ENCODE results near the gene STRBP. TPM values are rescaled to one million over a fixed set of nuclear protein-coding genes. Genes with fewer than 3 reads are reported as not detected.
"Not testable (repeated sequence)": the region's sequence is repeated elsewhere in the genome, so short reads cannot be mapped to it uniquely, and the experiment has no call there.

The STRBP gene
- total RNA-seq, 1 experiment from 2014 or later = 40.5 TPM

DNA sequence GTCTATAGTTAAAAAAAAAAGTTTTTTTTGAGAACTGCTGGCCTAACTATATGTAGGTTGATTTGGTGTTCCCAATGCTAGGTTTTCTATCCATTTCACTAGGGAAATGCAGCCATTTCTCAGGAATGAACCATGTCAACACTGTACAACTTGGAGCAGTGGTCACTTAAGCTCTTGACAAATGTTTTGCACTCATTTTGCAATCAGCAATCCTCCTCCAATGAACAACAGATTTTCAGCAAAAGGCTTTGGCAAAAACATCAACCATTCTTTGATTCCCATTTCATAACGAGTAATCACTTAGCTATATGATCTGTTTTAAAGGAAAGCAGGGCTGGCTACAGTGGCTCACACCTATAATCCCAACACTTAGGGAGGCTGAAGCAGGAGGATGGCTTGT, 17.9 kb downstream of the STRBP start:
- Histone ChIP-seq H3K4me1 (peaks cover 12% of the 10 kb centered on the region), H3K27me3 (no peaks in the 10 kb centered on the region), H3K36me3 (no peaks in the 10 kb centered on the region), H3K9me3 (replicated peaks) (no peaks in the 10 kb centered on the region), H3K4me3 (no peak overlapping the region), H3K27ac (no peak overlapping the region)
- DNase-seq = no peak

DNA sequence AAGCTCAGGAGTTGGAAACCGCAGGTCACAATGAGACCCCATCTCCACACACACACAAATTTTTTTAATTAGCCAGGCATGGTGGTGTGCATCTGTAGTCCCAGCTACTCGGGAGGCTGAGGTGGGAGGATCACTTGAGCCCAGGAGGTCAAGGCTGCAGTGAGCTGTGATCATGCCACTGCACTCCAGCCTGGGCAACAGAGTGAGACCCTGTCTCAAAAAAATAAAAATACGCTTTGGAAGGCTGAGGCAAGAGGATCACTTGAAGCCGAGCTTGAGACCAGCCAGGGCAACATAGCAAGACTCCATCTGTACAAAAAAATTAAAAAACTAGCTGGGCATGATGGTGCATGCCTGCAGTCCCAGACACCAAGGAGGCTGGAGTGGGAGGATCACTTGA, 19.2 kb downstream of the STRBP start:
- H3K27me3 ChIP-seq, H3K27ac ChIP-seq: not testable (repeated sequence)
- H3K4me1 ChIP-seq = peaks cover 12% of the 10 kb centered on the region

DNA sequence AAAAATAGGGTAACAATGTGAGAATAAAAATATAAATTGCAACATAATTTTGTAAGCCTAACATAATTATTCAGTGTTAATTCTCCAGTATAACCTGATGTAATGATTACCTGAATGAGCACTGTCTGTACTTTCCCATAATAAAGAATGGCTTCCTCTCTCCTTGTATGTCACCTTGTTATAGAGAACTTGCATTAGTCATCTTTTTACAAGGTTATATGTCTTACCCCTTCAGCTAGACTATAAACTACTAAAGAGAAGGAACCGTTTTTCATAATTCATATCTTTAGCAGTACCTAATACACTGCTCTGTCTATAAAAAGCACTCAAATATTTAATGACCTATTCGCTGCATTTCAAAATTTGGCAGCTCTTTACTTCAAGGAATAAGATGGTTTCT, 19.8 kb downstream of the STRBP start:
- DNase-seq = no peak
- Histone ChIP-seq H3K27ac (no peak overlapping the region), H3K36me3 (no peaks in the 10 kb centered on the region), H3K4me3 (no peak overlapping the region), H3K4me1 (peaks cover 12% of the 10 kb centered on the region), H3K9me3 (replicated peaks) (no peaks in the 10 kb centered on the region), H3K27me3 (no peaks in the 10 kb centered on the region)

More for the DNA sequence above, 19.2 kb downstream of the STRBP start:
- not testable (repeated sequence) for H3K4me3 ChIP-seq; H3K36me3 ChIP-seq; DNase-seq; H3K9me3 ChIP-seq (replicated peaks)

DNA sequence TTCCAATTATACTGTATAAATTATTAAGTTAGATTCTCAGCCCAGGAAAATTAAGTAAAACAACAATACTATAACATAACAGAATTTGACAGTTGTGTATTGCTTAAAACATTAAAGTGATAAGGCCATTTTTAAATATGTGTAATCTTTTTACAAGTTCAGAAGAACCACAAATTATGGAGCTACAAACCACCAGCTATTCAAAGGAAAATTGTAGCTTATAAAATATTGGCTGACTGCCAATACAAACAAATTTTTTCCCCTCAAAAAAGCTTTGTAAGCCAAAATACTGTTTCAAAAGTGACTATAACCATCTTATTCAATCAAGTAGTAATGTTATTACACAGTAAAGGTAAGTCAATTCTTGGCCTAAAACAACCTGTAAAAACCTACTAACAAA, 21.9 kb downstream of the STRBP start:
- peak in 1 of 2 experiments; percentile 46 for DNase-seq
- Histone ChIP-seq H3K27me3 (no peaks in the 10 kb centered on the region), H3K4me3 (no peak overlapping the region), H3K9me3 (replicated peaks) (no peaks in the 10 kb centered on the region), H3K27ac (no peak overlapping the region), H3K4me1 (peaks cover 12% of the 10 kb centered on the region), H3K36me3 (no peaks in the 10 kb centered on the region)

DNA sequence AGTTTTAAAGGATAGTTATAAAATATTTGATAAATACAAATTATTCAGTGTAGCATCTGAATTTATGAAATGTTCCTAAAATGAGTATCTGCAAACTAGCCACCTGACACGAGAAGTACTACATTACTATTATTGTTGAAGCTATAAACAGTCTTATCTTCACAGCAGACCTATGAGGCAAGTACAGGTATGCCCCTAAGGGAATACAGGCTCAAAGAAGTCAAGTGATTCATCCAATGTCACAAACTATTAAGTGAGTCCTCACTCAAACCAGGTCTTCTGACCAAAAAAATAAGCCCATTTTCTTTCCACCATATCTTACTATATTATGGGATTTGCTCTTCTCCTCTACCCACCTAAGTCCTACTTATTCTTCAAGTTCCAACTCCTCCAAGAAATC, 28.7 kb downstream of the STRBP start:
- Histone ChIP-seq H3K9me3 (replicated peaks) (0 out of 2 replicates have a peak, but pooled peaks cover 4% of the 10 kb centered on the region), H3K4me1 (peaks cover 11% of the 10 kb centered on the region), H3K4me3 (no peak overlapping the region), H3K27ac (no peak overlapping the region), H3K36me3 (no peaks in the 10 kb centered on the region), H3K27me3 (no peaks in the 10 kb centered on the region)
- DNase-seq = no peak

DNA sequence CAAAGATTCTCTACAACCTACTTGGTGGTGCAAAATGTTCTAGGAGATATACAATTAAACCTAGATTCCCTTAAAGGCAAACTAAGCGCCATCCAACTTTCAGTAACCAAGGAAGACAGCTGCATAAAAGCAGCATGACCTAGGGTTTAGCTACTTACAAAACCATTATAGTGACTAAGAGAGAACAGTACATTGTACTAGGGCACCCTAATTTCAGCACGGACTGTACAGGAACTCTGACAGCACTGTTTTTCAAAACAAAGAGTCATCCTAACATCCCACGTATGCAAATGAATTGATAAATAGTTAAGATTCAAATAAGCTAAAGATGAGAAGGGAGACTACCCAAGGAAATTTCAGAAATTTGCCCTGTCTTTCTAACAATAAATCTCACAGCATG, 30.0 kb downstream of the STRBP start:
- Histone ChIP-seq H3K27me3 (no peaks in the 10 kb centered on the region), H3K4me3 (no peak overlapping the region)

DNA sequence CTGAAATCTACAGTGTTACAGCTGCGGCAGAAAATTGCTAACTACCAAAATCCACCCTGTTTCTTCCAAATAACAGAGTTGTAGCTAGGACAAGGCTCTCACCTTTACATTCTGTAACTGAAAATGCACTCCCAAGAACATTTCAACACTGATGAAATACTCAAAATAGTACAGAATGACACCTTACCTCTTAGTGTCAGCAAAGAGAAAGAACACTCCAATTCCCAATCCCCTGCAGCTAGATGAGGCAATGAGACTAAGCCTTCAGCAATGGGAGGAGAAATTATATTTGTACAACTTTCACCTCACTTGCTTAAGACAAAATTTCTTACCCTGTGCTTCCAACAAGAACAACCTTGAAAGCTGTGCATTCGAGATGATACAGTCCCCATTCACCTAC, 31.2 kb downstream of the STRBP start:
- Histone ChIP-seq H3K4me1 (peaks cover 11% of the 10 kb centered on the region), H3K9me3 (replicated peaks) (0 out of 2 replicates have a peak, but pooled peaks cover 4% of the 10 kb centered on the region), H3K4me3 (no peak overlapping the region), H3K27me3 (no peaks in the 10 kb centered on the region), H3K27ac (no peak overlapping the region), H3K36me3 (no peaks in the 10 kb centered on the region)
- no peak for DNase-seq

More for the DNA sequence above, 30.0 kb downstream of the STRBP start:
- Histone ChIP-seq H3K27ac (no peak overlapping the region), H3K36me3 (no peaks in the 10 kb centered on the region), H3K9me3 (replicated peaks) (0 out of 2 replicates have a peak, but pooled peaks cover 4% of the 10 kb centered on the region), H3K4me1 (peaks cover 11% of the 10 kb centered on the region)
- peak in 1 of 2 experiments; percentile 48 for DNase-seq

DNA sequence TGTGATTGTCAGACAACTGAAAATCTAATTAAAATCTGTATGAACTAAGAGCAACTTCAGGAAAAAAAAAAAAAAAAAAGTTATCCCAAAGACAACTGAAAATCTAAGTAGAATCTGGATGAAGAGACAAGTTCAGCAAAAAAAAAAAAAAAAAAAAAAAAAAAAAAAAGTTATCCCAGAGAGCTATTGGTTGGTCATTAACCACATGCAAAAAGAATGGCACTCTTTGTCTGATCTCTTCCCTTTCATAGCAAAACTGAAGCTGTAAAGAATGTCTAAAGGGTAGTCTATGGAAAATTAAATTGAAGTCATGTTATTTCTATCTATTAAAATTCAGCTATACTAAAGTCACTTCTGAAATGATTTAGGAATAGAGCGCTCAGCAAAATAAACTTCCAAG, 32.9 kb downstream of the STRBP start:
- DNase-seq = no peak
- Histone ChIP-seq H3K9me3 (replicated peaks) (0 out of 2 replicates have a peak, but pooled peaks cover 4% of the 10 kb centered on the region), H3K4me1 (peaks cover 11% of the 10 kb centered on the region), H3K27ac (no peak overlapping the region), H3K27me3 (no peaks in the 10 kb centered on the region), H3K36me3 (no peaks in the 10 kb centered on the region), H3K4me3 (no peak overlapping the region)

DNA sequence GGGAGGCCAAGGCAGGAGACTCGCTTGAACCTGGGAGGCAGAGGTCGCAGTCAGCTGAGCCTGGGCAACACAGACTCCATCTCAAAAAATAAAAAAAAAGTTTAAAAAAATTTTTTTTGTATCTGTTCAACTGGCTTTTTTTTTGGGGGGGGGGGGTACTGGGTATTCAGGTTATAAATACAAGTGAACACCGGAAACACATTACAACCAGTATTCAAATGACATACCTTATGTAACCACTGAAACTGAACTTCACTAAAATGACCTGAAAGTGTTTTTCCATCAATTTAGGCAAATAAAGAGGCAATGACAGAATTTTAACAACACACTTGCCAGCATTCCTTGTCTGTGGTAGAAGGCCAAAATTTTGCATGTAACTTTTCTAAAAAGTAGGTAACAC, 33.5 kb downstream of the STRBP start:
- no peak for DNase-seq
- Histone ChIP-seq H3K36me3 (no peaks in the 10 kb centered on the region), H3K4me3 (no peak overlapping the region), H3K27me3 (no peaks in the 10 kb centered on the region), H3K27ac (no peak overlapping the region), H3K4me1 (peaks cover 11% of the 10 kb centered on the region), H3K9me3 (replicated peaks) (0 out of 2 replicates have a peak, but pooled peaks cover 4% of the 10 kb centered on the region)

DNA sequence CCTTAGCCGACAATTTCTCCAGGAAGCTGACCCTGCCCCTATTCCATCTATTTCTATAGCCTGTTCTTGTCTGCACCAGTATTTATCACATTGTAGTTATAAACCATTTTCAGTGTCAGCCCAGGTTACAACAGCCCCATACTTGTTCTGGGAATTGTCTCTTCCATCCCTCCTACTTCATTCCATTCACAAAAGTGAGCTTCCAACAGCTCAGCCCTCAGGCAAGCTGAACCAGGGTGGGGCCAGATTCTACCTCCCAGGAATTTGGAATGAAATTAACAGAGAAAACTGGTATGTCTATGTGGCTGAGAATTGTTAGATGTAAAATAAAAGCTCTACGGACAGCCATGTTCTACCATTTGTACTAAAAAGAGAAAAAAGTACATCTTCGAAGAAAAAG, 36.1 kb downstream of the STRBP start:
- Histone ChIP-seq H3K4me1 (no peaks in the 10 kb centered on the region), H3K4me3 (no peak overlapping the region), H3K36me3 (no peaks in the 10 kb centered on the region), H3K27me3 (no peaks in the 10 kb centered on the region), H3K9me3 (replicated peaks) (no peaks in the 10 kb centered on the region), H3K27ac (no peak overlapping the region)
- DNase-seq = no peak

DNA sequence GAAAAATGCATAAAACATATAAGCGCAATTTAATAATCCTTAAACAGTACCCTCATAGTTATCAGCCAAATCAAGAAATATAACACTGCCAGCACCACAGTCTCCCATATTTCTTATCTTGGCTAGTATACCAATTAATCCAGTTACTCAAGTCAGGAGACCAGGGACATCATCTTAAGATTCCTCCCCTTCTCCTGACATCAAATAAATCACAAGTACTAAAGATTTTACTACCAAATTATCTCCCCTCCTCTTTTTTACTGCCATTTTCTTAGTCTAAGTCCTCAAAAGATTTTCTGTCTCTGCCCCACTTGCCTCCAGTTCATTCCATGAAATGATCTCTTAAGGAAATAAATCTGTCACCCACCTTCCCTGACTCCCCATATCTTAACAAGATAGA, 37.0 kb downstream of the STRBP start:
- Histone ChIP-seq H3K4me1 (no peaks in the 10 kb centered on the region), H3K27me3 (no peaks in the 10 kb centered on the region), H3K4me3 (no peak overlapping the region), H3K36me3 (no peaks in the 10 kb centered on the region), H3K9me3 (replicated peaks) (no peaks in the 10 kb centered on the region), H3K27ac (no peak overlapping the region)
- DNase-seq = no peak

DNA sequence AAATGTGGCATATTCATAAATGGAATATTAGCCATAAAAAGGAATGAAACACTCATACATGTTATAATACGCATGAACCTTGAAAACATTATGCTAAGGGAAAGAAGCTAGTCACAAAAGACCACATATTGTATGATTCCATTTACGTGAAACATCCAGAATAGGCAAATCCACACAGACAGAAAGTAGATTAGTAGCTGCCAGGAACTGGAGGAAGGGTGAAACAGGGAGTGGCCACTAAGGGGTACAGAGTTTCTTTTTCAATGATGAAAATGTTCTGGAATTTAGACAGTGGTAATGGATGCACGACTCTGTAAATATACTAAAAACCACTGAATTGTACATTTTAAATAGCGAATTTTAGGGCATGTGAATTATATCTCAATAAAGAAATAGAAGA, 39.4 kb downstream of the STRBP start:
- no peak for DNase-seq
- H3K9me3 ChIP-seq (replicated peaks) = no peaks in the 10 kb centered on the region
- no peaks in the 10 kb centered on the region for H3K27me3 ChIP-seq
- no peak overlapping the region for H3K27ac ChIP-seq
- H3K4me1 ChIP-seq = no peaks in the 10 kb centered on the region
- H3K36me3 ChIP-seq = no peaks in the 10 kb centered on the region
- H3K4me3 ChIP-seq = no peak overlapping the region

DNA sequence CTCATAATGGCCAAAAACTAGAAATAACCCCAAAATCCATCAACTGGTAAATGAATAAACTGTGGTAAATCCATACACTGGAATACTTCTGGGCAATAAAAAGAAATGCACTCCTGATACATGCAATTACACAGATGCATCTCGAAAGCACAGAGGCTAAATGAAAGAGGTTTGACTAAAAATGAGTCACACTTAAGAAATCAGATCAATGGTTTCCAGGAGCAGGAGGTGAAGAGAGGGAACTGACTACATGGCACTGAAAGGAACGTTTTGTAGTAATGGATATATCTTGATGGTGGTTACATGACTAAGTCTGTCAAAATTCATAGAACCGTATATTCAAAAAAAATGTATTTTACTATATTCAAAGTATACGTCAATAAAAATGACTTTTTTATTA, 42.4 kb downstream of the STRBP start:
- Histone ChIP-seq H3K27ac (no peak overlapping the region), H3K27me3 (no peaks in the 10 kb centered on the region), H3K36me3 (no peaks in the 10 kb centered on the region), H3K9me3 (replicated peaks) (no peaks in the 10 kb centered on the region), H3K4me3 (no peak overlapping the region), H3K4me1 (no peaks in the 10 kb centered on the region)
- no peak for DNase-seq

DNA sequence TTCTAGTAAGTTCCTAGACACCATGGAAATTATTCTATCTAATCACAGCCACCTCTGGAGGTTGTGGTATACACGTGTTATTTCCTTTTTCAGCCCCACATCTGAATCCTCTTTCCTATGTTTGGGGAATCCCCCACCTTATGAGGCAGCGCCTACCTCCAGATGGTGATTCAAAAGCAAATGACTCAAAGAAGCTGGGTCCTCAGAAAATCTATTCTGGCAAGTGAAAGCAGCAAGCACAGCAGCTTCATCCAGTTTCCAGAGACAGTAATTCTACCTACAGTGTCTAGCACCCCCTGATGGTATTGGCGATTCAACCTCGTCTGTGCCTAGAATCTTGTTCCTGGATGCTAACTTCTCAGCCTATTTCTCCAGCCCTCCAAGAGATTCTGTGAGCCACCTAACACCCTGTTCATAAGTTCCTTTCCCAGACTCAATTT, 43.0 kb downstream of the STRBP start:
- no peaks in the 10 kb centered on the region for H3K27me3 ChIP-seq
- H3K4me1 ChIP-seq = no peaks in the 10 kb centered on the region

DNA sequence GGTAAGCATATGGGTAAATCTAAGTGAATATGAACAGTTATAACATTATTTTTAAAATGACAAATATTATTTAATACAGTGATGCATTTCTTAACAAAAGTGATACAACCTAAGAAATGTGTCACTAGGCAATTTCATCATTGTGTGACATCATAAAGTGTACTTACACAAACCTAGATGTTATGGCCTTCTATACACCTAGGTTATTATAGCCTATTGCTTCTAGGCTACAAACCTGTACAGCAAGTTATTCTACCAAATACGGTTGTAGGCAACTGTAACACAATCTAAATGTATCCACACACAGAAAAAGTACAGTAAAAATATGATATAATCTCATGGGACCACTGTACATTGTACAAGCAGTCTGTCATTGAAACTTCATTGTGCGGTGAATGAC, 48.3 kb downstream of the STRBP start:
- Histone ChIP-seq H3K9me3 (replicated peaks) (no peaks in the 10 kb centered on the region), H3K4me1 (no peaks in the 10 kb centered on the region; the same call in 1 of the 2 replicates), H3K27ac (no peak overlapping the region), H3K4me3 (no peak overlapping the region), H3K36me3 (no peaks in the 10 kb centered on the region), H3K27me3 (no peaks in the 10 kb centered on the region)
- DNase-seq = no peak

More for the DNA sequence above, 43.0 kb downstream of the STRBP start:
- Histone ChIP-seq H3K27ac (no peak overlapping the region), H3K4me3 (no peak overlapping the region), H3K36me3 (no peaks in the 10 kb centered on the region), H3K9me3 (replicated peaks) (no peaks in the 10 kb centered on the region)
- DNase-seq = peak; percentile 9 to 47

DNA sequence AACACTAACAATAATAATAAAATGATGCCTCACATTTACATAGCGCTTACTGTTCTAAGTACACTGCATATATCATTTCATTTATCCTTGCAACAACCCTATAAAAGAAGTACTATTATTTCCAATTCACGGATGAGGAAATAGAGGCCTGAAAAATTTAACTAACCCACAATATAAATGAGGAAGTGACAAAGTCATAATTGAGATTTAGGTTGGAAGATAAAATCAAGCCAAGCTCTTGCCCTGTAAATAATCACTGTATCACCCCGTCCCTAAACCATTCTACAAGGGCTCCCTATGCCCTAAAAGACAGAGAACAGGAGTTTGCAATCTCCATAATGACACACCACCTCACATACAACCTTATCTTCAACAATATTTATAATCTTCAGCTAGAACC, 49.6 kb downstream of the STRBP start:
- Histone ChIP-seq H3K4me1 (no peaks in the 10 kb centered on the region; the same call in 1 of the 2 replicates), H3K4me3 (no peak overlapping the region), H3K9me3 (replicated peaks) (no peaks in the 10 kb centered on the region), H3K27ac (no peak overlapping the region), H3K27me3 (no peaks in the 10 kb centered on the region), H3K36me3 (no peaks in the 10 kb centered on the region)
- no peak for DNase-seq

Measured in SJCRH30 (cell line).